ENCODE measurements around the gene PLA2G4D.

Gene PLA2G4D

GRCh38 chr15:42084465-42085235 lies 9.7 kb downstream of the PLA2G4D start:
- no peak for DNase-seq (ENCODE audit: extremely low read depth, low read depth)
- peak; percentile 91 for TF ChIP-seq CTCF (IDR thresholded peaks at IDR 0.05; ENCODE audit: low read depth, low read length)

- DNase-seq (ENCODE audit: extremely low read depth, low read depth) = no peak
- TF ChIP-seq CTCF (IDR thresholded peaks at IDR 0.05; ENCODE audit: low read depth, low read length) = no peak
Measured at GRCh38 chr15:42083916-42084315, 10.4 kb downstream of the PLA2G4D start.

DNA sequence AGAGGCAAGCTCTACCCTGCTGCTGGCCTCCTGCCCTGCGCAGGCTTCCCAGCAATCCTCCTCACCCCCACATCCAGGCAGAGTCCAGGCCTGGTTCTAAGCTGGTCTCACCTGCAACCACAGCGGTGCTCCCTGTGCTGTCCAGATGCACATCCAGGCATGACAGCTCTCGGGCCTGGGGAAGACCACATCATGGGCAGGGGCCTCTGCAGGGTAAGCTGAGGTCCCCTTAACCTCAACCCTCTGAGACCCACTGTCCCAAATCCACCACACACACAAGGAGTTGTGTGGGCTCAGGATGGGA lies 10.8 kb downstream of the PLA2G4D start:
- no peak for DNase-seq (ENCODE audit: extremely low read depth, low read depth)
- no peak for TF ChIP-seq CTCF (IDR thresholded peaks at IDR 0.05; ENCODE audit: low read depth, low read length)

GRCh38 chr15:42082823-42083604 lies 11.3 kb downstream of the PLA2G4D start:
- TF ChIP-seq CTCF (IDR thresholded peaks at IDR 0.05; ENCODE audit: low read depth, low read length) = no peak
- no peak for DNase-seq (ENCODE audit: extremely low read depth, low read depth)

DNA sequence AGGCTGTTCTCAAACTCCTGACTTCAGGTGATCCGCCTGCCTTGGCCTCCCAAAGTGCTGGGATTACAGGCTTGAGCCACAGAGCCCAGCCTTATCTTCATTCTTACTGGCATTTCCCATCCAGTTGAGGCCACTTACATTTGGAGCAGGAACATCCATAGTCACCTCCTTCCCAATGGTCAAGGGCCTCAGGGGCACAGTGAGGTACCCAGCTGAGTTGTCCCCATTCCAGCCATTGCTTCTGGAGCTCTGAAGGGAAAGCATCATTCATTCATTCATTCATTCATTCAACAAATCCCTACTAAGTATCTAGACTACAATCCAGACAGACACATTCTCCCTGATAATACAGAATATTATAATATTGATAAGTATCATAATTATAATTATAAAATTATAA lies 12.2 kb downstream of the PLA2G4D start:
- no peak for DNase-seq (ENCODE audit: extremely low read depth, low read depth)
- no peak for TF ChIP-seq CTCF (IDR thresholded peaks at IDR 0.05; ENCODE audit: low read depth, low read length)

GRCh38 chr15:42080919-42081830 lies 13.2 kb downstream of the PLA2G4D start:
- no peak for DNase-seq (ENCODE audit: extremely low read depth, low read depth)
- TF ChIP-seq CTCF (IDR thresholded peaks at IDR 0.05; ENCODE audit: low read depth, low read length) = no peak
